AG04450 (cell line): ENCODE results near the gene SLC49A3. TPM values are rescaled to one million over a fixed set of nuclear protein-coding genes. Genes with fewer than 3 reads are reported as not detected.
"Not testable (repeated sequence)": the region's sequence is repeated elsewhere in the genome, so short reads cannot be mapped to it uniquely, and the experiment has no call there.

ENCODE experiments used
- CTCF ChIA-PET: fragments of 300-600, 350-600 bp; formaldehyde crosslinking; extraction: SDS; loops from one replicate; lab custom pipeline; 2022; ENCODE audit warnings: antibody characterized with exemption, inconsistent platforms; lab: Charles Lee
- POLR2A ChIA-PET: fragments of 350-600 bp; formaldehyde crosslinking; extraction: SDS; loops from one replicate; lab custom pipeline; 2021; ENCODE audit warnings: antibody characterized with exemption, inconsistent platforms; lab: Yijun Ruan, JAX
- DNase-seq: peaks from one replicate; pipeline ENCODE4 v3.0.0-alpha.2; 2011; ENCODE audit warnings: low read depth, low spot score
- H3K27ac ChIP-seq: one replicate; pipeline ENCODE4 v1.5.1; 2012; ENCODE audit warnings: low read depth, low read length, control low read depth
- H3K27me3 ChIP-seq: one replicate; pipeline ENCODE4 v1.6.0; 2012; ENCODE audit warnings: low read length; ENCODE audit not compliant: control insufficient read depth, insufficient read depth
- H3K4me3 ChIP-seq: 2 replicates; pipeline ENCODE4 v1.5.1; 2011; ENCODE audit warnings: mild to moderate bottlenecking, low read depth, low read length, control low read depth
- H3K9me3 ChIP-seq: 2 replicates; pipeline ENCODE4 v1.5.1; 2012; ENCODE audit warnings: low read length; ENCODE audit not compliant: control insufficient read depth, insufficient read depth
- CTCF ChIP-seq: IDR thresholded peaks from 2 replicates; pipeline ENCODE4 v1.5.1; 2011; ENCODE audit warnings: low read depth, low read length, control low read depth, inconsistent platforms
- polyA plus RNA-seq: library from polyadenylated mRNA; depleted of rRNA; stranded (reverse); fragments of >200 nt; gene quantifications from 2 replicates; pipeline ENCODE4 v1.2.3, GENCODE V29; 2011

SLC49A3 gene
- polyA plus RNA-seq, 1 experiment, result not detected

GRCh38 chr4:649293-649625 is 39.7 kb downstream of the SLC49A3 start:
- no peak for TF ChIP-seq CTCF
- CTCF ChIA-PET, result no interaction called here
- Histone ChIP-seq H3K27ac (no peak overlapping the region), H3K9me3 (peaks cover 64% of the 10 kb centered on the region), H3K27me3 (peaks cover 14% of the 10 kb centered on the region), H3K4me3 (no peak overlapping the region)
- POLR2A ChIA-PET, result no interaction called here
- no peak for DNase-seq

GRCh38 chr4:648579-649292 is 40.2 kb downstream of the SLC49A3 start:
- Histone ChIP-seq H3K27me3 (peaks cover 14% of the 10 kb centered on the region), H3K4me3 (no peak overlapping the region), H3K27ac (no peak overlapping the region), H3K9me3 (peaks cover 59% of the 10 kb centered on the region)
- no peak for TF ChIP-seq CTCF
- POLR2A ChIA-PET, result no interaction called here
- CTCF ChIA-PET, result no interaction called here
- DNase-seq, result no peak

GRCh38 chr4:647481-647880 is 41.5 kb downstream of the SLC49A3 start:
- no peak for TF ChIP-seq CTCF
- DNase-seq, result no peak
- POLR2A ChIA-PET, result no interaction called here
- CTCF ChIA-PET, result no interaction called here
- Histone ChIP-seq H3K27ac (no peak overlapping the region), H3K4me3 (no peak overlapping the region), H3K27me3 (peaks cover 11% of the 10 kb centered on the region), H3K9me3 (peaks cover 50% of the 10 kb centered on the region)

- peaks cover 46% of the 10 kb centered on the region for H3K9me3 ChIP-seq
- CTCF ChIA-PET, result no interaction called here
- no peak for TF ChIP-seq CTCF
- POLR2A ChIA-PET, result no interaction called here
- no peak overlapping the region for H3K4me3 ChIP-seq
- H3K27me3 ChIP-seq, result peaks cover 9% of the 10 kb centered on the region
- no peak overlapping the region for H3K27ac ChIP-seq
- no peak for DNase-seq
Measured at GRCh38 chr4:646460-646859, 42.5 kb downstream of the SLC49A3 start.

GRCh38 chr4:642366-642765 is 46.6 kb downstream of the SLC49A3 start:
- H3K9me3 ChIP-seq, result peaks cover 23% of the 10 kb centered on the region
- DNase-seq, CTCF ChIA-PET, H3K27me3 ChIP-seq, H3K27ac ChIP-seq, H3K4me3 ChIP-seq: not testable (repeated sequence)
- POLR2A ChIA-PET, result interaction anchor here (0.7 kb wide), 1 partner anchor 137 kb away, joined by 3 read pairs; no protein-coding TSS in a partner anchor
